HepG2 (cell line): ENCODE data around the gene GADD45GIP1. TPM values are rescaled to one million over a fixed set of nuclear protein-coding genes. Genes with fewer than 3 reads are reported as not detected.

ENCODE experiments used
- ATAC-seq: fragments of 200-7000 bp; cut with Tn5 transposase; 3 replicates; pipeline ENCODE4 v1.9.1; 2020; ENCODE audit warnings: mild to moderate bottlenecking, moderate library complexity
- BruUV-seq: library from RNA; stranded (reverse); fragments of 400-500 nt; replicated peaks from 2 replicates; lab custom pipeline; 2021; lab: Mats Ljungman, UMichigan
- CTCF ChIA-PET: fragments of 300-600 bp; formaldehyde crosslinking; extraction: SDS; loops from one replicate; lab custom pipeline; 2021; ENCODE audit warnings: low total read pairs, inconsistent platforms, low intra/inter-chr PET ratio; lab: Yijun Ruan, JAX
- POLR2A ChIA-PET: fragments of 350-600 bp; sonication (Branson Sonifier 250); formaldehyde crosslinking; loops from one replicate; lab custom pipeline; 2020; ENCODE audit warnings: antibody characterized with exemption, inconsistent platforms; lab: Yijun Ruan, JAX
- DNase-seq: peaks from one replicate; pipeline ENCODE4 v3.0.0-alpha.2; 2015; ENCODE audit warnings: low spot score
- FAIRE-seq: peaks from 3 replicates; lab custom pipeline; 2011; peaks lifted over from hg19 to GRCh38; lab: Jason Lieb, UNC
- H2AFZ ChIP-seq: one replicate; pipeline ENCODE4 v1.6.1; 2011; ENCODE audit warnings: low read length, inconsistent platforms
- H3K27ac ChIP-seq: fragments of 300-600 bp; 3 replicates; pipeline ENCODE4 v1.8.0; 2011; ENCODE audit warnings: mixed run types, mild to moderate bottlenecking, mixed read lengths, low read length, inconsistent platforms; ENCODE audit not compliant: insufficient read depth; ENCODE audit errors: extremely low read length
- H3K27me3 ChIP-seq, 2 experiments: fragments of 200-600 bp in 1 of 2; 2 replicates in 1 of 2; 3 replicates in 1 of 2; pipeline versions ENCODE4 v1.6.0 to v1.8.0; 2011; ENCODE audit warnings: low read length in 2 of 2, mild to moderate bottlenecking in 2 of 2, moderate library complexity in 2 of 2, inconsistent platforms in 1 of 2; ENCODE audit not compliant: insufficient read depth in 2 of 2, control insufficient read depth in 1 of 2
- H3K36me3 ChIP-seq, 2 experiments: fragments of 200-600 bp in 1 of 2; replicated peaks in 1 of 2; 2 replicates in 1 of 2; 3 replicates in 1 of 2; pipeline versions ENCODE4 v1.5.1 to v1.8.0; 2011; ENCODE audit warnings: low read length in 2 of 2, inconsistent platforms in 1 of 2; ENCODE audit not compliant: insufficient read depth in 2 of 2, control insufficient read depth in 1 of 2
- H3K4me1 ChIP-seq: 2 replicates; pipeline ENCODE4 v1.5.1; 2012; ENCODE audit warnings: low read length, inconsistent platforms; ENCODE audit not compliant: insufficient read depth
- H3K4me2 ChIP-seq: 2 replicates; pipeline ENCODE4 v1.6.0; 2011; ENCODE audit warnings: low read depth, low read length, inconsistent platforms
- H3K4me3 ChIP-seq, 3 experiments: fragments of 200-600 bp in 1 of 3; sonication (generic), shearing (Covaris generic) in 1 of 3; replicated peaks in 1 of 3; 2 replicates each; pipeline ENCODE4 v1.5.1; 2011 to 2016; ENCODE audit warnings: low read length in 3 of 3, inconsistent platforms in 2 of 3, low read depth in 2 of 3, mild to moderate bottlenecking in 2 of 3, control low read depth in 1 of 3, mixed read lengths in 1 of 3; ENCODE audit not compliant: insufficient read depth in 1 of 3
- H3K79me2 ChIP-seq: one replicate; pipeline ENCODE4 v1.6.1; 2011; ENCODE audit warnings: low read length, inconsistent platforms; ENCODE audit not compliant: insufficient read depth
- H3K9ac ChIP-seq: 2 replicates; pipeline ENCODE4 v1.6.0; 2011; ENCODE audit warnings: mild to moderate bottlenecking, low read depth, low read length, inconsistent platforms; ENCODE audit not compliant: insufficient read depth
- H3K9me3 ChIP-seq: 2 replicates; pipeline ENCODE4 v1.5.1; 2012; ENCODE audit warnings: mild to moderate bottlenecking, low read length
- H4K20me1 ChIP-seq: 2 replicates; pipeline ENCODE4 v1.6.0; 2011; ENCODE audit warnings: inconsistent platforms, mild to moderate bottlenecking, low read length, moderate library complexity; ENCODE audit not compliant: insufficient read depth
- EZH2 ChIP-seq: conservative IDR thresholded peaks from 2 replicates; pipeline ENCODE4 v1.6.1; 2012; ENCODE audit warnings: mild to moderate bottlenecking, low read depth, low read length, moderate library complexity
- FOXA3 ChIP-seq: IDR thresholded peaks from 2 replicates; pipeline ENCODE4 v1.6.1; 2016; ENCODE audit warnings: missing genetic modification reagents, missing compliant biosample characterization
- FOXP1 ChIP-seq, 2 experiments: fragments of 450-650 bp in 1 of 2; IDR thresholded peaks; 2 replicates each; pipeline ENCODE4 v1.6.1; 2017 to 2018; ENCODE audit warnings: antibody characterized with exemption in 1 of 2
- MBNL3 ChIP-seq: fragments of 250-450 bp; sonication (Bioruptor Pico); conservative IDR thresholded peaks from 2 replicates; pipeline ENCODE4 v1.8.0; 2022; ENCODE audit warnings: mild to moderate bottlenecking, inconsistent platforms
- TARDBP ChIP-seq: sonication (generic); formaldehyde crosslinking; IDR thresholded peaks from 2 replicates; pipeline ENCODE4 v1.8.0; 2022; ENCODE audit warnings: mild to moderate bottlenecking, missing genetic modification reagents
- TBL1XR1 ChIP-seq: fragments of 150-350 bp; IDR thresholded peaks from 2 replicates; pipeline ENCODE4 v1.6.1; 2014; ENCODE audit warnings: borderline replicate concordance, low read length; ENCODE audit not compliant: partially characterized antibody
- ZMAT3 ChIP-seq: sonication (generic); formaldehyde crosslinking; conservative IDR thresholded peaks from 2 replicates; pipeline ENCODE4 v1.7.0; 2021; ENCODE audit warnings: missing genetic modification reagents
- ZNF616 ChIP-seq: sonication (generic); formaldehyde crosslinking; IDR thresholded peaks from 2 replicates; pipeline ENCODE4 v1.5.0; 2020; ENCODE audit warnings: low read depth, mild to moderate bottlenecking, missing genetic modification reagents
- ZNF670 ChIP-seq: sonication (generic); formaldehyde crosslinking; IDR thresholded peaks from 2 replicates; pipeline ENCODE4 v1.8.0; 2022; ENCODE audit warnings: mild to moderate bottlenecking, missing genetic modification reagents, borderline replicate concordance
- ZNF775 ChIP-seq: sonication (generic); formaldehyde crosslinking; IDR thresholded peaks from 2 replicates; pipeline ENCODE4 v1.4.0; 2020; ENCODE audit warnings: missing genetic modification reagents, mild to moderate bottlenecking, moderate library complexity, borderline replicate concordance
- ZSCAN21 ChIP-seq: sonication (generic); formaldehyde crosslinking; IDR thresholded peaks from 2 replicates; pipeline ENCODE4 v1.8.0; 2022; ENCODE audit warnings: mild to moderate bottlenecking, missing genetic modification reagents, moderate library complexity, borderline replicate concordance
- WGBS: methylation state at CpG from one replicate; pipeline ENCODE4 v1.1.6; 2017; ENCODE audit warnings: low lambda C conversion rate; 5-methylcytosine and 5-hydroxymethylcytosine counted together
- in situ Hi-C: cut with HindIII; loops from 2 replicates; pipeline ENCODE4 v1.10.0; 2017; ENCODE audit warnings: low pct_unique_long_range_greater_than_20kb; ENCODE audit not compliant: extremely low pct_ligation_motif_present
- intact Hi-C: fragments of 100-400 bp; cut with micrococcal nuclease; formaldehyde crosslinking; loops from one replicate; pipeline ENCODE4 v1.10.0; 2022; ENCODE audit not compliant: unreplicated experiment
- polyA plus RNA-seq, 8 experiments: library from polyadenylated mRNA; depleted of rRNA in 3 of 8; stranded (reverse) in 7 of 8; unstranded in 1 of 8; fragments of >200 nt; fragmentation: Illumina TruSeq in 4 of 8; extraction: Trizol in 4 of 8; gene quantifications; 2 replicates each; pipeline versions ENCODE4 v1.2.1 to v1.2.3, GENCODE V29; 2011 to 2016; ENCODE audit warnings: low read depth in 4 of 8, missing spikeins in 1 of 8, mixed read lengths in 1 of 8; ENCODE audit not compliant: insufficient read depth in 1 of 8
- total RNA-seq, 5 experiments: library from RNA; depleted of rRNA; stranded (reverse); fragments of >200 nt; fragmentation: Illumina TruSeq; extraction: Trizol; gene quantifications; 2 replicates each; pipeline ENCODE4 v1.2.3, GENCODE V29; 2016; ENCODE audit warnings: low read depth in 1 of 5
- TF ChIP-seq, protein P1 (sequence below): sonication (generic); formaldehyde crosslinking; IDR thresholded peaks from 2 replicates; pipeline ENCODE4 v1.5.0; 2020; ENCODE audit warnings: missing genetic modification reagents

GADD45GIP1 gene
- total and polyA plus RNA-seq, 2 of the 13 experiments (the other 11 are each of a cell fraction or from before 2014, with no cell fraction given), result 24.6 to 30.7 TPM

- H3K4me1 ChIP-seq, result peaks cover 44% of the 10 kb centered on the region
- no peaks in the 10 kb centered on the region for H4K20me1 ChIP-seq
- TF ChIP-seq ZNF616 (CRISPR knock-in tag) (no peak), ZSCAN21 (no peak), EZH2 (no peak), ZMAT3 (CRISPR knock-in tag) (no peak), MBNL3 (CRISPR knock-in tag) (no peak), ZNF670 (no peak), FOXP1 (IDR thresholded peaks at IDR 0.05) (no peak), FOXP1 (CRISPR knock-in tag; IDR thresholded peaks at IDR 0.05) (no peak), ZNF775 (CRISPR knock-in tag) (no peak), TARDBP (no peak), TBL1XR1 (no peak), FOXA3 (CRISPR knock-in tag) (no peak)
- TF ChIP-seq, protein P1, sequence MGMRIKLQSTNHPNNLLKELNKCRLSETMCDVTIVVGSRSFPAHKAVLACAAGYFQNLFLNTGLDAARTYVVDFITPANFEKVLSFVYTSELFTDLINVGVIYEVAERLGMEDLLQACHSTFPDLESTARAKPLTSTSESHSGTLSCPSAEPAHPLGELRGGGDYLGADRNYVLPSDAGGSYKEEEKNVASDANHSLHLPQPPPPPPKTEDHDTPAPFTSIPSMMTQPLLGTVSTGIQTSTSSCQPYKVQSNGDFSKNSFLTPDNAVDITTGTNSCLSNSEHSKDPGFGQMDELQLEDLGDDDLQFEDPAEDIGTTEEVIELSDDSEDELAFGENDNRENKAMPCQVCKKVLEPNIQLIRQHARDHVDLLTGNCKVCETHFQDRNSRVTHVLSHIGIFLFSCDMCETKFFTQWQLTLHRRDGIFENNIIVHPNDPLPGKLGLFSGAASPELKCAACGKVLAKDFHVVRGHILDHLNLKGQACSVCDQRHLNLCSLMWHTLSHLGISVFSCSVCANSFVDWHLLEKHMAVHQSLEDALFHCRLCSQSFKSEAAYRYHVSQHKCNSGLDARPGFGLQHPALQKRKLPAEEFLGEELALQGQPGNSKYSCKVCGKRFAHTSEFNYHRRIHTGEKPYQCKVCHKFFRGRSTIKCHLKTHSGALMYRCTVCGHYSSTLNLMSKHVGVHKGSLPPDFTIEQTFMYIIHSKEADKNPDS (CRISPR knock-in tag), result no peak
- H3K36me3 ChIP-seq, result no peaks in the 10 kb centered on the region
- no TSS peak for BruUV-seq
- no peak overlapping the region for H3K4me3 ChIP-seq
- POLR2A ChIA-PET, result no interaction called here
- no peak for FAIRE-seq
- no peaks in the 10 kb centered on the region for H3K79me2 ChIP-seq
- no peaks in the 10 kb centered on the region for H3K9me3 ChIP-seq
- CTCF ChIA-PET, result no interaction called here
- in situ Hi-C loops, result no loop called here
- intact Hi-C loops, result no loop called here
- no peak for ATAC-seq
- H3K27me3 ChIP-seq, result no peaks in the 10 kb centered on the region
- WGBS, result 61% methylated on average over 22 of the region's 22 CpGs
- H3K4me2 ChIP-seq, result no peak overlapping the region
- no peak overlapping the region for H2AFZ ChIP-seq
- DNase-seq, result no peak
- H3K9ac ChIP-seq, result no peak overlapping the region
- no peak overlapping the region for H3K27ac ChIP-seq
These were observed 33.4 kb upstream of the GADD45GIP1 start for GRCh38 chr19:12990431-12990830.
